ENCODE measurements around the gene TFPT.

The TFPT gene

DNA sequence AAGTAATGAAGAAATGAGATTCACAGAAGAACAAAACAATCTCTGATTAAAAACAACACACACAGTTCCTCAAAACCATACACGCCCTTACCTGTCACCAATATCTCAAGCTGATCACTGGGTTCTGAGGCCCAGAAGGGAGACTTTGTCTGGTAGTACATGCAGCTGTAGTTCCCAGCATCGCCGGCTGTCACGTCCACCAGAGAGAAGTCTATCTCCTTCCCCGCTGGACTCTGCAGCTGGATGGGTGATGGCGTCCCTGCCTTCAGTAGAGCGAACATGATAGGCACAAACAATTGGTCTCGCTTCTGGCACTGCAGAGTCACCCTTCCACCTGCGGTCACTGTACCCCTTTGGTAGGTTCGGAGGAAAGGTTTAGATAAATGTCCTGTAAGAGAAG lies 41.6 kb downstream of the TFPT start:
- DNase-seq (ENCODE audit: low spot score), result no peak

DNA sequence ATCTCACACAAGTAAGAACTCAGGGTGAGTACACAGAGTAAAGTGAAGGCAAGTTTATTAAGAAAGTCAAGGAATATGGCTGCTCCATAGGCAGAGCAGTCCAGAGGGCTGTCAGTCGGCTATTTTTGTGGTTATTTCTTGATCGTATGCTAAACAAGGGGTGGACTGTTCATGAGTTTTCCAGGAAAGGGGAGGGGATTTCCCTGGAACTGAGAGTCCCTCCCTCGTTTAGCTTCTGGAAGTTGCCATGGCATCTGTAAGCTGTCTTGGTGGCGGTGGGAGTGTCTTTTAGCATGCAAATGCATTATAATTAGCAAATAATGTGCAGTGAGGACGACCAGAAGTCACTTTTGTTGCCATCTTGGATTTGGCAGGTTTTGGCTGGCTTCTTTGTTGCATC lies 46.0 kb downstream of the TFPT start:
- DNase-seq (ENCODE audit: low spot score), result no peak

DNA sequence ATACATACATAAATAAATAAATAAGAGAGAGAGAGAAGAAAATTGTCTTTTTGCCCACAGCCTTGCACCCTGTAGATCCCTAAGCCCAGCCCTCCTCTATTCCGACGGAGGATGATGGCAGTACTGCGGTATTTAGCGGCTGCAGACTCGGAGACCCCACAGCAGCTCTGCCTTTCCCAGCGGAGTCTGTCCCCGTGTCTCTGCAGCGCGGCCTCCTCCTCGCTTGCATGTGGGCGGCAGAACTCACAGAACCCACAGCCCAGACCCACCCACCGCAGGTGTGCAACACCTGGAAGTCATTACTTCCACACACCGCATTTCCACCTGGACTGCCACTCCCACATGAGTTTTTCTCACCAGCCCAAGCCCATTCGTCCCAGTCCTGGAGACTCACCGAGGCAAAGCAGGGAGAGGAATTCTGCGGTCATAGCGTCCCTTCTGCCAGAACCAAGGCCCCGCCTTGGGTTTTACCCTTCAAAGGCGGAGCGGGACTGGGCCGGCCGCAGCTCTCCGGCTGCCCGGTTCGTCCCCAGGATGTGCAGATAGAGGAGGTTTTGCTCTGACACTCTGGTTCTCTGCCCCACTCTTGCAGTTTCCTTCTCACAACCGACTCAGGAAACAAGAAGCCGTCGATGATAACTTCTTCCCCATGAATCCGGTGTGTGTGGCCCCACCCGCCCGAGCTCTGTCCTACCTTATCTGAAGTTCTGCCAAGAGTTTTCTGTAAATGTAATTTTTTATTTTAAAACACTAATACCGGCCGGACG lies 51.9 kb downstream of the TFPT start, which contains the start of gene VSTM1:
VSTM1 (minus strand) TSS at position 548 of the 767 bp plus-strand sequence; CDS start at position 428, 120 bp downstream.
- no peak for DNase-seq (ENCODE audit: low spot score)

DNA sequence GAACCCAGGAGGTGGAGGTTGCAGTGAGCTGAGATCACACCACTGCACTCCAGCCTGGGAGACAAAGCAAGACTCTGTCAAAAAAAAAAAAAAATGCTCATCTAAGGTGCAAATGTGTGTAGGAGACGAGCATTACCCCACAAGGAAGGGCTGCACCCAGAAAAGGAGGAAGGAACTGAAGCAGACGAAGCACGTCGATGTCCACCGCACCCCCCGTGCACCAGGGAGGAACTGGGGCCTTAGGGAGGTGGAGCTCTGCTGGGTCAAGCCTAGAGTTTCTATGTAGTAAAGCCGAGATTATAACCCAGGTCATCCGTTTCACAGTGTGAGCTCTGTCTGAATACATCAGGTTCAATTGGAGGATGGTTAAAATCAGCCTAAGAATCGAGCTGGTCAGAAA lies 52.8 kb downstream of the TFPT start:
- no peak for DNase-seq (ENCODE audit: low spot score)
